Gastrocnemius medialis (tissue), 4 donors: ENCODE measurements around the gene CAPN2. TPM values are rescaled to one million over a fixed set of nuclear protein-coding genes. Genes with fewer than 3 reads are reported as not detected.

ENCODE experiments used
- ATAC-seq, 2 donors: fragments of 150-250 bp; one replicate each; pipeline ENCODE4 v1.9.1; 2016
- DNase-seq, 2 donors: peaks; one replicate each; pipeline ENCODE4 v3.0.0-alpha.2; 2019
- H3K27ac ChIP-seq, 4 donors: fragments of 200-600 bp; sonication (generic); 1 replicate in 1 of 4; 2 replicates in 3 of 4; pipeline ENCODE4 v1.5.1; 2016 to 2018; ENCODE audit warnings: mild to moderate bottlenecking in 2 of 4, moderate library complexity in 1 of 4
- H3K27me3 ChIP-seq, 3 donors: fragments of 200-600 bp; sonication (generic) in 2 of 3; 1 replicate in 1 of 3; 2 replicates in 2 of 3; pipeline versions ENCODE4 v1.5.1 to v1.6.0; 2016 to 2019; ENCODE audit warnings: mild to moderate bottlenecking in 1 of 3, moderate library complexity in 1 of 3
- H3K36me3 ChIP-seq, 2 donors: fragments of 200-600 bp; sonication (generic) in 1 of 2; one replicate each; pipeline ENCODE4 v1.5.1; 2017 to 2018
- H3K4me1 ChIP-seq, 2 donors: fragments of 200-600 bp; sonication (generic) in 1 of 2; one replicate each; pipeline ENCODE4 v1.5.1; 2016 to 2017; ENCODE audit warnings: mild to moderate bottlenecking in 2 of 2
- H3K4me3 ChIP-seq, 4 donors: fragments of 200-600 bp; sonication (generic) in 3 of 4; 1 replicate in 1 of 4; 2 replicates in 3 of 4; pipeline ENCODE4 v1.5.1; 2016 to 2019; ENCODE audit warnings: mild to moderate bottlenecking in 2 of 4
- H3K9me3 ChIP-seq, 3 donors: fragments of 200-600 bp; sonication (generic) in 2 of 3; 1 replicate in 1 of 3; 2 replicates in 2 of 3; pipeline ENCODE4 v1.5.1; 2016 to 2019
- POLR2A ChIP-seq, 2 donors: fragments of 450-650 bp; IDR thresholded peaks; one replicate each; pipeline ENCODE4 v1.6.1; 2017; ENCODE audit warnings: antibody characterized with exemption in 2 of 2, mild to moderate bottlenecking in 2 of 2, moderate library complexity in 2 of 2
- in situ Hi-C, 4 donors: fragments of 200-750 bp; cut with MboI; loops; one replicate each; pipeline versions ENCODE4 v1.15.0 to v1.8.0; 2017; ENCODE audit warnings: low sequenced_read_pairs in 4 of 4
- intact Hi-C: fragments of 100-400 bp; cut with DNase I; formaldehyde crosslinking; loops from one replicate; pipeline ENCODE4 v1.15.1; 2023; ENCODE audit warnings: low total_unique reads
- total RNA-seq, 4 donors: library from RNA; depleted of rRNA; stranded (reverse); fragments of >200 nt; gene quantifications; one replicate each; pipeline versions ENCODE4 v1.1.0 to v1.2.3, GENCODE V29; 2016
- TF ChIP-seq, protein P1 (sequence below), 5 experiments: fragments of 450-650 bp in 3 of 5; fragments of 200-600 bp in 2 of 5; sonication (generic) in 2 of 5; IDR thresholded peaks in 4 of 5; conservative IDR thresholded peaks in 1 of 5; 1 replicate in 4 of 5; 2 replicates in 1 of 5; pipeline ENCODE4 v1.5.1; 2016 to 2019; ENCODE audit warnings: antibody characterized with exemption in 5 of 5, mild to moderate bottlenecking in 3 of 5, moderate library complexity in 3 of 5

Gene CAPN2
- total RNA-seq, 4 donors from 2014 or later, result 42.6 to 141 (median 89.4) TPM

GRCh38 chr1:223711747-223712193 is 569 bp upstream of the CAPN2 start:
- H3K4me1 ChIP-seq, result peaks cover 45 to 53% of the 10 kb centered on the region in 2 donors
- H3K27ac ChIP-seq, result peak overlapping the region; percentile 84 to 96 (median 96)
- ATAC-seq, result peak; percentile 4 to 16
- DNase-seq, result no peak
- in situ Hi-C loops (no loop called here), intact Hi-C loops (loop anchor here (1.0 to 5.0 kb wide), 3 partner anchors 38 to 281 kb away; partner anchors contain the start of gene TP53BP2)
- H3K4me3 ChIP-seq, result peak overlapping the region; percentile 21 to 93 (median 60)
- TF ChIP-seq, protein P1, sequence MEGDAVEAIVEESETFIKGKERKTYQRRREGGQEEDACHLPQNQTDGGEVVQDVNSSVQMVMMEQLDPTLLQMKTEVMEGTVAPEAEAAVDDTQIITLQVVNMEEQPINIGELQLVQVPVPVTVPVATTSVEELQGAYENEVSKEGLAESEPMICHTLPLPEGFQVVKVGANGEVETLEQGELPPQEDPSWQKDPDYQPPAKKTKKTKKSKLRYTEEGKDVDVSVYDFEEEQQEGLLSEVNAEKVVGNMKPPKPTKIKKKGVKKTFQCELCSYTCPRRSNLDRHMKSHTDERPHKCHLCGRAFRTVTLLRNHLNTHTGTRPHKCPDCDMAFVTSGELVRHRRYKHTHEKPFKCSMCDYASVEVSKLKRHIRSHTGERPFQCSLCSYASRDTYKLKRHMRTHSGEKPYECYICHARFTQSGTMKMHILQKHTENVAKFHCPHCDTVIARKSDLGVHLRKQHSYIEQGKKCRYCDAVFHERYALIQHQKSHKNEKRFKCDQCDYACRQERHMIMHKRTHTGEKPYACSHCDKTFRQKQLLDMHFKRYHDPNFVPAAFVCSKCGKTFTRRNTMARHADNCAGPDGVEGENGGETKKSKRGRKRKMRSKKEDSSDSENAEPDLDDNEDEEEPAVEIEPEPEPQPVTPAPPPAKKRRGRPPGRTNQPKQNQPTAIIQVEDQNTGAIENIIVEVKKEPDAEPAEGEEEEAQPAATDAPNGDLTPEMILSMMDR (IDR thresholded peaks at IDR 0.05 in 4 of 5, conservative IDR thresholded peaks at IDR 0.05 in 1 of 5), result no peak
- no peak for TF ChIP-seq POLR2A (IDR thresholded peaks at IDR 0.05)
- H3K9me3 ChIP-seq, result no peaks in the 10 kb centered on the region
- no peaks in the 10 kb centered on the region for H3K36me3 ChIP-seq
- H3K27me3 ChIP-seq, result no peaks in the 10 kb centered on the region

- ATAC-seq, result peak; percentile 49 to 57
- peaks cover 35 to 41% of the 10 kb centered on the region in 2 donors for H3K4me1 ChIP-seq
- no peaks in the 10 kb centered on the region for H3K27me3 ChIP-seq
- H3K27ac ChIP-seq, result peak overlapping the region; percentile 84 to 96 (median 96)
- DNase-seq, result peak in 1 of 2 donors; percentile 36
- intact Hi-C loops (loop anchor here (1.0 to 5.0 kb wide), 3 partner anchors 36 to 279 kb away; partner anchors contain the start of gene TP53BP2), in situ Hi-C loops (no loop called here)
- H3K36me3 ChIP-seq, result peaks cover 0 to 11% of the 10 kb centered on the region in 2 donors
- peak overlapping the region; percentile 69 to 97 (median 90) for H3K4me3 ChIP-seq
- no peaks in the 10 kb centered on the region for H3K9me3 ChIP-seq
- TF ChIP-seq, protein P1 (IDR thresholded peaks at IDR 0.05 in 4 of 5, conservative IDR thresholded peaks at IDR 0.05 in 1 of 5), result no peak
- no peak for TF ChIP-seq POLR2A (IDR thresholded peaks at IDR 0.05)
Observed at GRCh38 chr1:223712850-223713474, 623 bp downstream of the CAPN2 start.

DNA sequence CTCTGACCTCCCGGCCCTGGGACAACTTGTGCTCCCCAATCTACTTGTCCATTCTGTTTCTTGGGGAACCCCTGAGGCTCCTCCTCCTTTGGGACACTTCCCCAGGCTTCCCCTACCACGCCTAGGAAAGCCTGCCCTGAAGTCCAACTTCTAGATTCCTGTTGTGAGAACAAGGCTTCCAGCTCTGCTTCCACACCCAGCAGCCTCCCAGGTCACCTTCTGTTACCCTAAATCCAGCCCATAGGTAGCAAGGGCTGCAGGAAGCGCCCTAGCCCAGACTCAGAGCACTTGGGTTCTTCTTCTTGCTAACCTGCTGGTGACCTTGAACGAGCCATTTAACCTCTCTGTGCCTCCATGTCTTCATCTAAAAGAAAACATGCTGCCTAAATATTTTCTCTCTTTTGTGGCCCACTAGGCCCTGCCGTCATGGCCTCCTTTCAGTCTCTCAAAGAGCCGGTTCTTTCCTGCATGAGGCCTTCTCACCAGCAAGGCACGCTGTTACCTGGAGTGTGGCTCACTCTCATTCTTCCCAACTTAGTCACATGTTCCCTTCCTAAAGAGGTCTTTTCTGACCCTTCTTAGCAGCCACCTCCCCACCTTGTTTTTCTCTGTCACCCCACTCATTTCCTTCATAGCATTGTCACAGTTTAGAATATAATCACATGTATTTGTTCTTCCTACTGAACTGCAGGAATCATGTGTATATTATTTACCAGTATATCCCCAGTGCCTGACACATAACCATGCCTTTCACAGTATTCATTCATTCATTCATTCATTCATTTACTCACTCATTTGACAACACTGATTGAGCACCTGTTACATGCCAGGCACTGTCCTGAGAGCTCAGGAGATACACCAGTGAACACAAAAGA is 1.4 kb downstream of the CAPN2 start:
- TF ChIP-seq POLR2A (IDR thresholded peaks at IDR 0.05), result no peak
- TF ChIP-seq, protein P1 (IDR thresholded peaks at IDR 0.05 in 4 of 5, conservative IDR thresholded peaks at IDR 0.05 in 1 of 5), result no peak
- no peak for ATAC-seq
- intact Hi-C loops (loop anchor here (5.0 kb wide), 2 partner anchors 134 to 279 kb away; partner anchors contain the start of gene TP53BP2), in situ Hi-C loops (no loop called here)
- Histone ChIP-seq H3K36me3 (peaks cover 0 to 19% of the 10 kb centered on the region in 2 donors), H3K4me1 (peaks cover 32 to 35% of the 10 kb centered on the region in 2 donors), H3K4me3 (peak overlapping the region; percentile 69 to 97 (median 90)), H3K9me3 (no peaks in the 10 kb centered on the region), H3K27me3 (no peaks in the 10 kb centered on the region), H3K27ac (peak overlapping the region; percentile 84 to 96 (median 96))
- DNase-seq, result no peak

DNA sequence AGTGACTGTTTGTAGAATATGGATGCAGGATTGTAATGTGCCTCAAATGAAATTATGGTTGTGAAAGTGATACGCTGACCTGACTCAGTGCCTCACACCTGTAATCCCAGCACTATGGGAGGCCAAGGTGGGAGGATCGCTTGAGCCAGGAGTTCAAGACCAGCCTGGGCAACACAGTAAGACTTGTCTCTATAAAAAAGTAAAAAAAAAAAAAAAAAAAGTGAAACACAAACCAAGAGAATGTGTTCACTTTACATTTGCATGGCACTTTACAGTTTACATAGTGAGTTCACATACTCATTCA is 2.0 kb downstream of the CAPN2 start:
- H3K36me3 ChIP-seq, result peaks cover 0 to 25% of the 10 kb centered on the region in 2 donors
- in situ Hi-C loops (no loop called here), intact Hi-C loops (loop anchor here (5.0 kb wide), 2 partner anchors 133 to 278 kb away; partner anchors contain the start of gene TP53BP2)
- H3K27me3 ChIP-seq, result no peaks in the 10 kb centered on the region
- peak overlapping the region in 2 of 4 donors; percentile 0 to 88 for H3K4me3 ChIP-seq
- TF ChIP-seq POLR2A (IDR thresholded peaks at IDR 0.05), result no peak
- TF ChIP-seq, protein P1 (IDR thresholded peaks at IDR 0.05 in 4 of 5, conservative IDR thresholded peaks at IDR 0.05 in 1 of 5), result no peak
- H3K4me1 ChIP-seq, result peaks cover 31 to 35% of the 10 kb centered on the region in 2 donors
- no peaks in the 10 kb centered on the region for H3K9me3 ChIP-seq
- peak overlapping the region in 2 of 4 donors; percentile 84 to 96 for H3K27ac ChIP-seq
- DNase-seq (no peak), ATAC-seq (no peak)
